Astrocyte (in vitro differentiated cells and primary cell): ENCODE results near the gene S1PR2.

ENCODE experiments used
- CTCF ChIP-seq: IDR thresholded peaks from 2 replicates; pipeline ENCODE4 v1.5.1; 2011; ENCODE audit warnings: low read depth, mild to moderate bottlenecking, inconsistent platforms, low read length, moderate library complexity; ENCODE audit not compliant: insufficient read depth
- EZH2 ChIP-seq: IDR thresholded peaks from 2 replicates; pipeline ENCODE4 v1.6.1; 2012; ENCODE audit warnings: mild to moderate bottlenecking, low read length, inconsistent platforms; ENCODE audit not compliant: insufficient read depth

- TF ChIP-seq CTCF: no peak
- no peak for TF ChIP-seq EZH2
These were observed 24.8 kb downstream of the S1PR2 start for GRCh38 chr19:10206226-10206885.
